Measurements from ENCODE around the gene DPEP2. TPM values are rescaled to one million over a fixed set of nuclear protein-coding genes. Genes with fewer than 3 reads are reported as not detected.

The DPEP2 gene
- total RNA-seq, 1 experiment from 2014 or later = not detected

GRCh38 chr16:68033101-68033500, 33.8 kb upstream of the DPEP2 start:
- Histone ChIP-seq H3K4me3 (replicated peaks in 1 of 2; ENCODE audit: low read depth in 1 of 2, low read length in 2 of 2) (no peak overlapping the region), H4K20me1 (ENCODE audit: insufficient read depth) (no peaks in the 10 kb centered on the region), H2AFZ (ENCODE audit: low read depth, low read length, poor library complexity, severe bottlenecking) (no peak overlapping the region), H3K27me3 (ENCODE audit: insufficient read depth, low read length) (no peaks in the 10 kb centered on the region), H3K9me3 (ENCODE audit: control insufficient read depth in 1 of 2, insufficient read depth in 1 of 2, low read depth in 1 of 2, low read length in 2 of 2) (no peaks in the 10 kb centered on the region), H3K79me2 (ENCODE audit: insufficient read depth, low read length) (peaks cover 11% of the 10 kb centered on the region), H3K9ac (ENCODE audit: low read length) (no peak overlapping the region), H3K9me2 (ENCODE audit: insufficient read depth) (no peaks in the 10 kb centered on the region), H3K4me2 (ENCODE audit: low read length) (no peak overlapping the region), H3K27ac (ENCODE audit: low read depth, low read length) (no peak overlapping the region), H3K4me1 (ENCODE audit: control insufficient read depth in 1 of 2, insufficient read depth in 2 of 2, low read length in 2 of 2) (peaks cover 21 to 47% of the 10 kb centered on the region in 2 experiments), H3K36me3 (ENCODE audit: control insufficient read depth in 1 of 2, insufficient read depth in 2 of 2, low read length in 2 of 2) (peaks cover 0 to 17% of the 10 kb centered on the region in 2 experiments; a peak in 2 of 4 replicates)
- DNase-seq (ENCODE audit: low read depth, low spot score) = no peak
- TF ChIP-seq MAX (IDR thresholded peaks at IDR 0.05) (no peak), EZH2 (IDR thresholded peaks at IDR 0.05) (no peak), SP1 (IDR thresholded peaks at IDR 0.05; ENCODE audit: low read depth) (no peak), YY1 (IDR thresholded peaks at IDR 0.05; ENCODE audit: extremely low read depth, insufficient replicate concordance, low read depth, low read length) (no peak), REST (IDR thresholded peaks at IDR 0.05; ENCODE audit: low read depth) (no peak), POLR2AphosphoS5 (IDR thresholded peaks at IDR 0.05; ENCODE audit: low read depth, low read length) (no peak), JUND (IDR thresholded peaks at IDR 0.05) (no peak), EGR1 (IDR thresholded peaks at IDR 0.05; ENCODE audit: low read depth) (no peak), ZNF274 (IDR thresholded peaks at IDR 0.05; ENCODE audit: low read depth, low read length) (no peak), CBX3 (IDR thresholded peaks at IDR 0.05; ENCODE audit: low read depth) (no peak), TCF7L2 (IDR thresholded peaks at IDR 0.05; ENCODE audit: borderline replicate concordance, extremely low read depth, insufficient read depth, insufficient read length) (no peak)
- ChIA-PET RAD21 (ENCODE audit: low non-redundant PET in 1 of 2, low total read pairs in 2 of 2, uncharacterized antibody in 2 of 2, unreplicated experiment in 2 of 2) (no interaction called here), POLR2A (no interaction called here), CTCF (interaction anchor here (1.4 kb wide), 1 partner anchor 8 kb away, joined by 4 read pairs; no protein-coding TSS in a partner anchor)
- intact Hi-C loops (cut with micrococcal nuclease) = no loop called here
- ATAC-seq = no peak
- no TSS peak for BruUV-seq (replicated peaks)
